Naive thymus-derived CD8-positive, alpha-beta T cell (primary cell): ENCODE results near the gene KLHL42. TPM values are rescaled to one million over a fixed set of nuclear protein-coding genes. Genes with fewer than 3 reads are reported as not detected.
A peak's percentile ranks its signal among the peaks of the same experiment; 100 is the strongest.

Experiments
- ATAC-seq, 2 donors: fragments of 150-1000 bp; cut with Tn5 transposase in 1 of 2; sonication (Bioruptor Pico), chemical (Tn5 transposase) in 1 of 2; 1 replicate in 1 of 2; 2 replicates in 1 of 2; pipeline ENCODE4 v1.10.0; 2021; ENCODE audit warnings: mild to moderate bottlenecking in 2 of 2, moderate library complexity in 2 of 2
- POLR2A ChIA-PET: fragments of 350-600 bp; sonication (Branson Sonifier 250); formaldehyde crosslinking; loops from one replicate; lab custom pipeline; 2021; ENCODE audit warnings: antibody characterized with exemption; lab: Charles Lee
- DNase-seq, 10 donors: peaks; one replicate each; pipeline versions ENCODE4 v3.0.0 to v3.0.0-alpha.2; 2020 to 2022
- H3K27ac Mint-ChIP-seq, 10 donors: one replicate each; pipeline ENCODE4 v1.8.0; 2020 to 2022; ENCODE audit warnings: mild to moderate bottlenecking in 10 of 10, mixed read lengths in 10 of 10, moderate library complexity in 4 of 10, inconsistent platforms in 1 of 10
- H3K27me3 Mint-ChIP-seq, 5 donors: one replicate each; pipeline ENCODE4 v1.8.0; 2021 to 2022; ENCODE audit warnings: mixed read lengths in 5 of 5
- H3K36me3 Mint-ChIP-seq, 3 donors: one replicate each; pipeline ENCODE4 v1.8.0; 2020 to 2022; ENCODE audit warnings: mixed read lengths in 3 of 3, mild to moderate bottlenecking in 2 of 3, inconsistent platforms in 1 of 3
- H3K4me1 Mint-ChIP-seq, 4 donors: one replicate each; pipeline ENCODE4 v1.8.0; 2021 to 2022; ENCODE audit warnings: mixed read lengths in 4 of 4
- H3K4me3 Mint-ChIP-seq, 10 donors: one replicate each; pipeline ENCODE4 v1.8.0; 2020 to 2022; ENCODE audit warnings: mild to moderate bottlenecking in 10 of 10, mixed read lengths in 10 of 10, moderate library complexity in 6 of 10, inconsistent platforms in 1 of 10
- H3K9me3 Mint-ChIP-seq, 9 donors: one replicate each; pipeline ENCODE4 v1.8.0; 2020 to 2022; ENCODE audit warnings: mixed read lengths in 9 of 9, mild to moderate bottlenecking in 3 of 9, inconsistent platforms in 1 of 9, moderate library complexity in 1 of 9
- polyA plus RNA-seq, 3 donors: library from polyadenylated mRNA; unstranded; fragments of 300-500 nt; fragmentation: Illumina TruSeq; gene quantifications; one replicate each; pipeline ENCODE4 v1.2.3, GENCODE V29; 2021
- total RNA-seq, 8 experiments: library from RNA in 2 of 8; stranded (reverse) in 2 of 8; gene quantifications; one replicate each; pipeline ENCODE4 v1.2.3 and lab custom pipeline; 2021 to 2026

The KLHL42 gene
- total and polyA plus RNA-seq, 5 experiments from 2014 or later, result 8.5 to 25.7 (median 11.3) TPM

GRCh38 chr12:27785882-27786570 lies 6.0 kb downstream of the KLHL42 start:
- ATAC-seq, result no peak
- Mint-ChIP-seq H3K27me3 (no peaks in the 10 kb centered on the region), H3K4me3 (no peak overlapping the region), H3K27ac (peak overlapping the region in 1 of 10 donors; percentile 13), H3K36me3 (peaks cover 0 to 33% (median 0%) of the 10 kb centered on the region in 3 donors), H3K9me3 (no peaks in the 10 kb centered on the region), H3K4me1 (peaks cover 22 to 68% (median 50%) of the 10 kb centered on the region in 4 donors)
- no peak for DNase-seq
- POLR2A ChIA-PET, result no interaction called here

DNA sequence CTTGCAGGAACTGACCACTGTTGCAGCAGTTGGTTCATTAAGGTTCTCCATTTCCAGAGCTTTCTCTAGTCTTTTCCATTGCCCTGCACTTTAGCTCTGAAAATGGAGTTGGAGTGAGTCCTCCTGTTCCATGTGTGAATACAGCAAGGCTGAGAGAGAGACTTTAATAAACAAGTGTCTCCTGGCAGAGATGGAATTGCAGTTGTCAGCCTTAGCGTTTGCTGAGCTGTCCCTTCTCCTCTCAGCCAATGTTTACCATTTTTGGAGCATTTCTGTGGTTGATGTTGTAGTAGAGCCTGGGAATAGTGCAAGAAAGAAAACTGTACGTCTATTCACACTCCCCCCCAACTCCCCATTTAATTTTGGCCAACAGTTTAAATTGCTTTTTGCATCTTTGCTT lies 7.5 kb downstream of the KLHL42 start:
- ATAC-seq (no peak), DNase-seq (no peak)
- peak overlapping the region in 1 of 10 donors; percentile 17 for H3K4me3 Mint-ChIP-seq
- H3K9me3 Mint-ChIP-seq, result no peaks in the 10 kb centered on the region
- H3K36me3 Mint-ChIP-seq, result peaks cover 0 to 37% (median 10%) of the 10 kb centered on the region in 3 donors
- POLR2A ChIA-PET, result interaction anchor here (1.2 kb wide), 1 partner anchor 12 kb away, joined by 3 read pairs; no protein-coding TSS in a partner anchor
- H3K27me3 Mint-ChIP-seq, result no peaks in the 10 kb centered on the region
- H3K4me1 Mint-ChIP-seq, result peaks cover 14 to 52% (median 37%) of the 10 kb centered on the region in 4 donors
- H3K27ac Mint-ChIP-seq, result peak overlapping the region in 1 of 10 donors; percentile 46

DNA sequence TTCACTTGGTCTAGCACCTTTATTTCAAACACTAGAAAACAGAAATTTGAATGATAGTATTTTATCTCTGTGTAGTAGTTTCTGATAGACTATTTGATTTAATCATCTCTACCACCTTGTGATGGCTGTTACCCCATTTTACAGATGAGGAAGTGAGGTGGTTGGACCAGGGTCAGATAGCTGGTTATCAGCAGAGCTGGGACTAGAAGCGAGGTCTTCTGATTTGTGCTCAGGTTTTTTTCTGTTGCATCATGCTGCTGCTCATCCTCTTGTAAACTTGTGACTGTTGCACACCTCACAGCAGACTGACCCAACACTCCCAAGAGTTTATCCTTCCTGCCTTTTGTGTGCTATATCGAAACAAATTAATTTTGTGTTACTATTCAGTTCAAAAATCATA lies 10.1 kb downstream of the KLHL42 start:
- peaks cover 11 to 38% (median 21%) of the 10 kb centered on the region in 4 donors for H3K4me1 Mint-ChIP-seq

DNA sequence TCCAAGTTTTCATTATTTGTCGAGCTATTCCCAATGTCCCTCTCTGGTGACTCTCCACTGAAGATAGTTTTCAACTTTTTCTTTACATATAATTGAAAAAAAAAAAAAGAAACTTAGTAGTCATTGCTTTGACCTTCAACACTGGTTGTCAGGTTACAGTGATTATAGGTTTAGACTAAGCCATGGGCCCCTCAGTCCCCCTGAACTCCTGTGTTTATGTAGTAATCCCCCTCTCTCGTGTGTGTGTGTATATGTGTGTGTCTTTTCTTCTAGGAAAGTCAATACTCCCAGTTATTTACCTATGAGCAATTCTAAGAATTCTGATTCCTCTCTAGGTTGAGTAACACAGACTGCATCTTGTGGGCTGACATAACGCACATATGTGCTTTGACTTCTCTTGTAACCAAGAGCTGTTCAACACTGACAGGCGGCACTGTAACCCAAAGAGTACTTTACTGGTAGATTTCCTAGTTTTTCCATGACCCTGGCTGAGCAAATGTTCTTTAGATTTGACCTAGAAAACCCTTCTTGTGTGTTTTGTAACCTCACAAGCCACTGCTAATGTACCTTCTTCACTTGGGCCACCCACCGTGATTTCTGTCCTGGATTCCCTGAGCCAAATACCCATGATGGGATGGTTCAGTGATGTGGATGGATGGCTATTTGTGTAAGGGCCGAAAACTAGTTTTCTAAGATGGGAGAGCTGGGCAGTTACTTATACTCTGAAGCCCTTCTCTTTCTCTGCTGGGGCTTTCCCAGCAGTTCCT lies 15.0 kb downstream of the KLHL42 start:
- Mint-ChIP-seq H3K27ac (peak overlapping the region in 6 of 10 donors; percentile 8 to 63 (median 12)), H3K36me3 (peaks cover 0 to 72% (median 23%) of the 10 kb centered on the region in 3 donors), H3K9me3 (no peaks in the 10 kb centered on the region), H3K4me1 (peaks cover 0 to 4% (median 2%) of the 10 kb centered on the region in 4 donors), H3K27me3 (no peaks in the 10 kb centered on the region), H3K4me3 (no peak overlapping the region)
- POLR2A ChIA-PET, result interaction anchor here (0.7 kb wide), 1 partner anchor 579 kb away, joined by 5 read pairs; no protein-coding TSS in a partner anchor
- DNase-seq (no peak), ATAC-seq (no peak)

More for the DNA sequence above, 10.1 kb downstream of the KLHL42 start:
- ATAC-seq (no peak), DNase-seq (no peak)
- POLR2A ChIA-PET, result no interaction called here
- no peaks in the 10 kb centered on the region for H3K9me3 Mint-ChIP-seq
- H3K4me3 Mint-ChIP-seq, result no peak overlapping the region
- H3K36me3 Mint-ChIP-seq, result peaks cover 0 to 49% (median 15%) of the 10 kb centered on the region in 3 donors
- no peaks in the 10 kb centered on the region for H3K27me3 Mint-ChIP-seq
- H3K27ac Mint-ChIP-seq, result peak overlapping the region in 1 of 10 donors; percentile 18

- POLR2A ChIA-PET, result no interaction called here
- Mint-ChIP-seq H3K36me3 (peaks cover 0 to 70% (median 23%) of the 10 kb centered on the region in 3 donors), H3K4me3 (no peak overlapping the region), H3K4me1 (peaks cover 9 to 15% (median 13%) of the 10 kb centered on the region in 4 donors), H3K27ac (peak overlapping the region in 1 of 10 donors; percentile 32), H3K9me3 (no peaks in the 10 kb centered on the region), H3K27me3 (no peaks in the 10 kb centered on the region)
- ATAC-seq (no peak), DNase-seq (no peak)
These were observed 16.1 kb downstream of the KLHL42 start for GRCh38 chr12:27796128-27796527.

DNA sequence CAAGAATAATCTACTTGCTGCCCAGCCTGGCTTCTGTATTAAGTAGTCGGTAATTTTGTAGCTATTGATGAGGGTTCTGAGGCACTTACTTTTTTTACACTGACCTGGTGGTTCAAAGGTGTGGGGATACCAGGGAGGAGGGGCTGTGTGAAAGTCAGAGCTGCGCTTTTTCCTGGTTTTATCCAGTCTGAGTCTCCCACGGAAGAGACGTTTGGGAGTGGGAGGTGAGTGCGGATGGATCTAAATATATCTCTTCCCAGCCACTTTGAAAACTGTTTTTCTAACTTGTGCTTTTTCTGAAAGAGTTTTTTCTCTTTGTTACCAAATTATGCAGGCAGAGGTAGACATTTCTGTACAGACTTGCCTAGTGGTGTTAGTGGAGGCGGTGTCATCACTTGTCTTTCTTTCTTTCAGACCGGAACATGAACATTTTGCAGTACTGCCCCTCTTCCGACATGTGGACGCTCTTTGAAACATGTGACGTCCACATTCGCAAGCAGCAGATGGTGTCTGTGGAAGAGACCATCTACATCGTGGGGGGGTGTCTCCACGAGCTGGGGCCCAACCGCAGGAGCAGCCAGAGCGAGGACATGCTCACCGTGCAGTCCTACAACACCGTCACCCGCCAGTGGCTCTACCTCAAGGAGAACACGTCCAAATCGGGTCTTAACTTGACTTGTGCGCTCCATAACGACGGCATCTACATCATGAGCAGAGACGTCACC lies 17.4 kb downstream of the KLHL42 start:
- Mint-ChIP-seq H3K27me3 (no peaks in the 10 kb centered on the region), H3K27ac (peak overlapping the region in 3 of 10 donors; percentile 6 to 83 (median 62)), H3K9me3 (no peaks in the 10 kb centered on the region), H3K36me3 (peaks cover 0 to 58% (median 13%) of the 10 kb centered on the region in 3 donors), H3K4me1 (peaks cover 16 to 24% (median 20%) of the 10 kb centered on the region in 4 donors), H3K4me3 (no peak overlapping the region)
- POLR2A ChIA-PET, result no interaction called here
- DNase-seq (no peak), ATAC-seq (no peak)

DNA sequence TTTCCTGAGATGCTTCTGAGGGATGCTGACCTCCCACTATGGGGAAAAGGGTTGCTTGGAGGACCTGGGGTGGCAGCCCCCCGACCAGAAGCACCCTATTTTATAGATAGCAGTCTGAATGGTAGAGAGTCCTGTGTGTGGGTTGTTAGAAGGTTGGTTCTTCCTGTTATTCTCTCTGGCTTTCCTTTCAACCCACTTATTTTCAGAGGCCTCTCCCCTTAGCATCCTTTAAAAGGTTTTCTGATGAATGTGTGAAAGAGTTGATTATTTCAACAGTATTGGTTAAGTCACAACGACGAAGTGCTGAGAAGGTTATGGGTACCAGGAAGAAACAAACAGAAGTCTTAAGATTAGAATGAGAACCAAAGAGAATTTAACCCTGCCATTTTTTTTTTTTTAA lies 20.8 kb downstream of the KLHL42 start:
- H3K27me3 Mint-ChIP-seq, result no peaks in the 10 kb centered on the region
- peak in 1 of 10 donors; percentile 18 for DNase-seq
- peak overlapping the region; percentile 26 to 90 (median 78) for H3K27ac Mint-ChIP-seq
- POLR2A ChIA-PET, result interaction anchor here (1.5 kb wide), 1 partner anchor 21 kb away, joined by 11 read pairs; the partner anchor contains the start of genes KLHL42 and MANSC4
- H3K4me1 Mint-ChIP-seq, result peaks cover 18 to 37% (median 23%) of the 10 kb centered on the region in 4 donors
- peaks cover 0 to 33% (median 8%) of the 10 kb centered on the region in 3 donors for H3K36me3 Mint-ChIP-seq
- H3K4me3 Mint-ChIP-seq, result peak overlapping the region in 8 of 10 donors; percentile 14 to 73 (median 34)
- peak; percentile 36 to 65 for ATAC-seq
- no peaks in the 10 kb centered on the region for H3K9me3 Mint-ChIP-seq

GRCh38 chr12:27801630-27802029 lies 21.6 kb downstream of the KLHL42 start:
- no peak for DNase-seq
- H3K4me3 Mint-ChIP-seq, result peak overlapping the region in 1 of 10 donors; percentile 32
- peaks cover 0 to 25% (median 8%) of the 10 kb centered on the region in 3 donors for H3K36me3 Mint-ChIP-seq
- peaks cover 0 to 2% (median 0%) of the 10 kb centered on the region in 5 donors for H3K27me3 Mint-ChIP-seq
- POLR2A ChIA-PET, result interaction anchor here (0.5 to 1.1 kb wide), 2 partner anchors 22 to 82 kb away, joined by 3 to 6 read pairs; partner anchors contain the start of genes KLHL42 and MANSC4
- peak overlapping the region in 9 of 10 donors; percentile 2 to 90 (median 69) for H3K27ac Mint-ChIP-seq
- ATAC-seq, result no peak
- H3K9me3 Mint-ChIP-seq, result no peaks in the 10 kb centered on the region
- peaks cover 18 to 45% (median 29%) of the 10 kb centered on the region in 4 donors for H3K4me1 Mint-ChIP-seq

DNA sequence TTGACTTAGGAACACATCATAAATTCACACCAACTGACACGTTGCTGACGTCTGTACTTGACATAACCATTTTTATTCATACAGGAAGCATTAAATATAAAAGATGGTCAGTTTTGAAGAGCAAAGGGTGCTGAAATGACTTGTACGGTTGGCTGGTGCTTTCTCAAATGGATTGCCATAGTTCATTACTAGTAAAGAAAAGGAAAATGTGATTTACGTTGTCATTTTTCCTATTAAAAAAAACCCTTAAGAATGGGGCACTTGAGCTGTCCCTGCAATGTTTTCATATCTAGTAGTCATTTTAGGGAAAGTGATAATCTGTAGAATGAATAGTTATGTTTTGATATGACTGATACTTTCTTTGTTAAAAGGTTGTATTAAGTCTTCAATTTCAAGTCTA lies 22.5 kb downstream of the KLHL42 start:
- no peak for ATAC-seq
- Mint-ChIP-seq H3K27me3 (peaks cover 0 to 5% (median 0%) of the 10 kb centered on the region in 5 donors), H3K36me3 (peaks cover 0 to 16% (median 7%) of the 10 kb centered on the region in 3 donors), H3K4me1 (peaks cover 18 to 54% (median 36%) of the 10 kb centered on the region in 4 donors), H3K27ac (peak overlapping the region in 4 of 10 donors; percentile 13 to 90 (median 76)), H3K9me3 (no peaks in the 10 kb centered on the region), H3K4me3 (no peak overlapping the region)
- POLR2A ChIA-PET, result no interaction called here
- DNase-seq, result no peak

GRCh38 chr12:27802936-27803335 lies 22.9 kb downstream of the KLHL42 start:
- H3K27ac Mint-ChIP-seq, result peak overlapping the region in 5 of 10 donors; percentile 31 to 90 (median 64)
- no peak overlapping the region for H3K4me3 Mint-ChIP-seq
- H3K4me1 Mint-ChIP-seq, result peaks cover 20 to 58% (median 40%) of the 10 kb centered on the region in 4 donors
- no peaks in the 10 kb centered on the region for H3K9me3 Mint-ChIP-seq
- H3K27me3 Mint-ChIP-seq, result peaks cover 0 to 6% (median 3%) of the 10 kb centered on the region in 5 donors
- DNase-seq, result no peak
- no peak for ATAC-seq
- peaks cover 0 to 12% (median 3%) of the 10 kb centered on the region in 3 donors for H3K36me3 Mint-ChIP-seq
- POLR2A ChIA-PET, result no interaction called here

GRCh38 chr12:27805238-27805637 lies 25.2 kb downstream of the KLHL42 start:
- Mint-ChIP-seq H3K9me3 (no peaks in the 10 kb centered on the region), H3K4me3 (no peak overlapping the region), H3K27me3 (peaks cover 0 to 11% (median 4%) of the 10 kb centered on the region in 5 donors), H3K36me3 (no peaks in the 10 kb centered on the region), H3K4me1 (peaks cover 18 to 56% (median 40%) of the 10 kb centered on the region in 4 donors), H3K27ac (peak overlapping the region in 1 of 10 donors; percentile 17)
- ATAC-seq (no peak), DNase-seq (no peak)
- POLR2A ChIA-PET, result interaction anchor here (2.2 kb wide), 1 partner anchor 25 kb away, joined by 7 read pairs; the partner anchor contains the start of genes KLHL42 and MANSC4
